SK-N-SH (cell line): Measurements from ENCODE around the gene CPPED1. TPM values are rescaled to one million over a fixed set of nuclear protein-coding genes. Genes with fewer than 3 reads are reported as not detected.
A peak's percentile ranks its signal among the peaks of the same experiment; 100 is the strongest.

Source experiments
- CTCF ChIA-PET: fragments of 300-600, 350-600 bp; formaldehyde crosslinking; extraction: SDS; loops from one replicate; lab custom pipeline; 2021; lab: Yijun Ruan, JAX
- POLR2A ChIA-PET: fragments of 350-600 bp; sonication (Branson Sonifier 250); formaldehyde crosslinking; extraction: SDS; loops from one replicate; lab custom pipeline; 2020; ENCODE audit warnings: antibody characterized with exemption, inconsistent platforms; lab: Yijun Ruan, JAX
- DNase-seq: peaks from one replicate; pipeline ENCODE4 v3.0.0; 2012
- H2AFZ ChIP-seq: fragments of 200-600 bp; sonication (generic); 2 replicates; pipeline ENCODE4 v1.8.1; 2016; ENCODE audit warnings: antibody characterized with exemption, mild to moderate bottlenecking, low read depth
- H3F3A ChIP-seq: fragments of 200-600 bp; sonication (generic); replicated peaks from 2 replicates; pipeline ENCODE3; 2016; ENCODE audit warnings: antibody characterized with exemption, mild to moderate bottlenecking; ENCODE audit not compliant: insufficient read depth
- H3K27ac ChIP-seq, 2 experiments: fragments of 200-500 bp in 1 of 2; fragments of 200-600 bp in 1 of 2; sonication (Bioruptor generic) in 1 of 2; sonication (generic), shearing (Covaris generic) in 1 of 2; 2 replicates each; pipeline versions ENCODE4 v1.5.1 to v1.6.1; 2014 to 2016; ENCODE audit warnings: low read depth in 2 of 2, inconsistent platforms in 1 of 2, low read length in 1 of 2, mild to moderate bottlenecking in 1 of 2, mixed read lengths in 1 of 2
- H3K27me3 ChIP-seq: fragments of 200-600 bp; sonication (generic), shearing (Covaris generic); 2 replicates; pipeline ENCODE4 v1.6.1; 2016; ENCODE audit warnings: mixed run types; ENCODE audit not compliant: insufficient read depth
- H3K36me3 ChIP-seq, 2 experiments: fragments of 200-500 bp in 1 of 2; fragments of 200-600 bp in 1 of 2; sonication (Bioruptor generic) in 1 of 2; sonication (generic) in 1 of 2; replicated peaks in 1 of 2; 2 replicates each; pipeline versions ENCODE3 to v1.5.1; 2014 to 2016; ENCODE audit warnings: low read length in 1 of 2, mild to moderate bottlenecking in 1 of 2; ENCODE audit not compliant: insufficient read depth in 2 of 2, control insufficient read depth in 1 of 2
- H3K4me1 ChIP-seq, 2 experiments: fragments of 200-500 bp in 1 of 2; fragments of 200-600 bp in 1 of 2; sonication (Bioruptor generic) in 1 of 2; sonication (generic), shearing (Covaris generic) in 1 of 2; 2 replicates each; pipeline versions ENCODE4 v1.5.1 to v1.6.1; 2014 to 2016; ENCODE audit warnings: low read depth in 1 of 2, low read length in 1 of 2, mixed run types in 1 of 2; ENCODE audit not compliant: insufficient read depth in 2 of 2, control insufficient read depth in 1 of 2
- H3K4me2 ChIP-seq: fragments of 200-600 bp; sonication (generic), shearing (Covaris generic); 2 replicates; pipeline ENCODE4 v1.6.1; 2017; ENCODE audit warnings: mixed run types
- H3K4me3 ChIP-seq, 2 experiments: fragments of 200-500 bp in 1 of 2; fragments of 200-600 bp in 1 of 2; sonication (Bioruptor generic) in 1 of 2; sonication (generic), shearing (Covaris generic) in 1 of 2; 2 replicates each; pipeline versions ENCODE4 v1.5.1 to v1.8.1; 2014 to 2016; ENCODE audit warnings: low read depth in 2 of 2, inconsistent platforms in 1 of 2, low read length in 1 of 2, mild to moderate bottlenecking in 1 of 2, mixed read lengths in 1 of 2, moderate library complexity in 1 of 2
- H3K79me2 ChIP-seq: fragments of 200-600 bp; sonication (generic); 2 replicates; pipeline ENCODE4 v1.8.1; 2017; ENCODE audit warnings: mild to moderate bottlenecking; ENCODE audit not compliant: insufficient read depth
- H3K9ac ChIP-seq: fragments of 200-600 bp; sonication (generic); 2 replicates; pipeline ENCODE4 v1.6.1; 2017; ENCODE audit warnings: mixed run types
- H3K9me2 ChIP-seq: fragments of 200-600 bp; sonication (generic); 2 replicates; pipeline ENCODE4 v1.6.1; 2017; ENCODE audit warnings: mixed run types
- H3K9me3 ChIP-seq: fragments of 200-600 bp; sonication (generic); 2 replicates; pipeline ENCODE4 v1.6.1; 2017; ENCODE audit warnings: mixed run types, mild to moderate bottlenecking, moderate library complexity
- H4K20me1 ChIP-seq: fragments of 200-600 bp; sonication (generic); 2 replicates; pipeline ENCODE4 v1.6.1; 2017; ENCODE audit warnings: mild to moderate bottlenecking, mixed run types; ENCODE audit not compliant: insufficient read depth
- ELF1 ChIP-seq: IDR thresholded peaks from 2 replicates; pipeline ENCODE4 v1.4.0; 2012
- EP300 ChIP-seq, 2 experiments: IDR thresholded peaks; 2 replicates each; pipeline versions ENCODE4 v1.4.0 to v1.6.1; 2012; ENCODE audit warnings: borderline replicate concordance in 1 of 2, low read depth in 1 of 2, low read length in 1 of 2
- EZH2phosphoT487 ChIP-seq: fragments of 200-600 bp; sonication (generic); IDR thresholded peaks from 2 replicates; pipeline ENCODE4 v1.6.1; 2017; ENCODE audit warnings: low read depth, mixed run types, mild to moderate bottlenecking, antibody characterized with exemption, moderate library complexity, borderline replicate concordance
- FOSL2 ChIP-seq: IDR thresholded peaks from 2 replicates; pipeline ENCODE4 v1.4.0; 2012; ENCODE audit warnings: low read depth, mild to moderate bottlenecking, moderate library complexity, borderline replicate concordance
- MEF2A ChIP-seq: IDR thresholded peaks from 2 replicates; pipeline ENCODE4 v1.4.0; 2012; ENCODE audit warnings: low read depth, borderline replicate concordance
- MXI1 ChIP-seq: IDR thresholded peaks from 2 replicates; pipeline ENCODE4 v1.6.1; 2012; ENCODE audit warnings: mild to moderate bottlenecking, low read depth, low read length, improper control_type of control experiment
- NRF1 ChIP-seq: IDR thresholded peaks from 2 replicates; pipeline ENCODE4 v1.6.1; 2012; ENCODE audit warnings: low read depth, mild to moderate bottlenecking, low read length
- RAD21 ChIP-seq: IDR thresholded peaks from 2 replicates; pipeline ENCODE4 v1.6.1; 2012; ENCODE audit warnings: mild to moderate bottlenecking, low read length
- RCOR1 ChIP-seq: fragments of 150-350 bp; IDR thresholded peaks from 2 replicates; pipeline ENCODE4 v1.6.1; 2017; ENCODE audit warnings: antibody characterized with exemption, low read length
- REST ChIP-seq: IDR thresholded peaks from 2 replicates; pipeline ENCODE4 v1.6.1; 2012; ENCODE audit warnings: mild to moderate bottlenecking, low read depth, low read length, moderate library complexity
- SIN3A ChIP-seq: IDR thresholded peaks from 2 replicates; pipeline ENCODE4 v1.6.1; 2012; ENCODE audit warnings: low read depth, mild to moderate bottlenecking, low read length, moderate library complexity, borderline replicate concordance
- TCF12 ChIP-seq: IDR thresholded peaks from 2 replicates; pipeline ENCODE4 v1.4.0; 2012
- YY1 ChIP-seq: IDR thresholded peaks from 2 replicates; pipeline ENCODE4 v1.4.0; 2012; ENCODE audit warnings: low read depth, mild to moderate bottlenecking
- WGBS: methylation state at CpG from one replicate; pipeline ENCODE4 v1.1.6; 2017; ENCODE audit warnings: low lambda C conversion rate; 5-methylcytosine and 5-hydroxymethylcytosine counted together
- polyA plus RNA-seq, 3 experiments: library from polyadenylated mRNA; depleted of rRNA; stranded (reverse); fragments of >200 nt; gene quantifications; 2 replicates each; pipeline ENCODE4 v1.2.3, GENCODE V29; 2012
- TF ChIP-seq, protein P1 (sequence below): fragments of 200-600 bp; sonication (generic); IDR thresholded peaks from 2 replicates; pipeline ENCODE4 v1.6.1; 2017; ENCODE audit warnings: antibody characterized with exemption, mild to moderate bottlenecking, moderate library complexity
- TF ChIP-seq, protein P2 (sequence below): IDR thresholded peaks from 2 replicates; pipeline ENCODE4; 2012
- TF ChIP-seq, protein P3 (sequence below): fragments of 150-350 bp; IDR thresholded peaks from 2 replicates; pipeline ENCODE4 v1.6.1; 2017; ENCODE audit warnings: antibody characterized with exemption, low read length, low read depth, borderline replicate concordance
- TF ChIP-seq, protein P4 (sequence below): fragments of 150-350 bp; IDR thresholded peaks from 2 replicates; pipeline ENCODE4 v1.6.1; 2016; ENCODE audit warnings: mild to moderate bottlenecking, low read depth, low read length

The CPPED1 gene
- polyA plus RNA-seq, 1 of the 3 experiments (the other 2 are of a cell fraction): 11.9 TPM

DNA sequence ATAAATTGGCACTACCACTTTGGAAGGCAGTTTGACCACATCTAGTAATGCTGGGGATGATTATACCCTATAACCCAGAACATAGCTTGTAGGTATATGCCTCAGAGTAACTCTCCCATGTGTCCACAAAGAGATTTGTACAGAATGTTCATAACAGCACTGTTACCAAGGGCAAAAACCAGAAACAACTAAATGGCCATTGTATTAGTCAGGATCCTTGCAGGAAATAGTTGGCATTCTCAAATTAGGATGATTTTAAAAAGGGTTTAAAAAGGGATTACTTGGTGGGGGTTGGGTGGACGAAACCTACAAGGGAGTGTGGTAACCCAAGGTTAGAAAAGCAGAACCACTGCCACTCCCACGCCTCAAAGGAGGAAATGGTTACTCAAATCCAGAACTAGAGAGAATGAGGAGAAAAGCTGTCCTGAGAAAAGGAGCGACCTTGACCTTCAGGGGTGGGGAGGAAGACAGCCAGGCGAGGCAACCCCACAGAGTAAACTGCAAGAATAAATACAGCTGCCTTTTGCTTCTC, 2.1 kb downstream of the CPPED1 start:
- H3K9me2 ChIP-seq: no peaks in the 10 kb centered on the region
- ChIA-PET POLR2A (no interaction called here), CTCF (interaction anchor here (1.4 kb wide), 1 partner anchor 11 kb away, joined by 4 read pairs; no protein-coding TSS in a partner anchor)
- no peak overlapping the region for H2AFZ ChIP-seq
- DNase-seq: no peak
- peaks cover 68% of the 10 kb centered on the region for H3K79me2 ChIP-seq
- H3K4me3 ChIP-seq: peak overlapping the region in 1 of 2 experiments; percentile 82; a peak in 2 of 4 replicates
- H4K20me1 ChIP-seq: no peaks in the 10 kb centered on the region
- H3K9me3 ChIP-seq: no peaks in the 10 kb centered on the region
- peak overlapping the region; percentile 82 for H3K9ac ChIP-seq
- TF ChIP-seq TCF12 (0 out of 2 replicates have a peak, but pooled peaks have one; percentile 20), EP300 (IDR thresholded peaks at IDR 0.05; ENCODE audit: borderline replicate concordance in 1 of 2, low read depth in 1 of 2, low read length in 1 of 2) (0 out of 4 replicates have a peak, but pooled peaks of 1 of the 2 experiments have one; percentile 13), RAD21 (no peak)
- H3K27ac ChIP-seq: peak overlapping the region in 1 of 2 experiments; percentile 97; a peak in 2 of 4 replicates
- H3F3A ChIP-seq: peaks cover 16% of the 10 kb centered on the region
- peaks cover 7 to 8% of the 10 kb centered on the region in 2 experiments; a peak in 1 of 4 replicates for H3K4me1 ChIP-seq
- peaks cover 0 to 15% of the 10 kb centered on the region in 2 experiments for H3K36me3 ChIP-seq
- H3K4me2 ChIP-seq: peak overlapping the region; percentile 87
- 26% methylated on average over 4 of the region's 4 CpGs for WGBS
- no peaks in the 10 kb centered on the region for H3K27me3 ChIP-seq

DNA sequence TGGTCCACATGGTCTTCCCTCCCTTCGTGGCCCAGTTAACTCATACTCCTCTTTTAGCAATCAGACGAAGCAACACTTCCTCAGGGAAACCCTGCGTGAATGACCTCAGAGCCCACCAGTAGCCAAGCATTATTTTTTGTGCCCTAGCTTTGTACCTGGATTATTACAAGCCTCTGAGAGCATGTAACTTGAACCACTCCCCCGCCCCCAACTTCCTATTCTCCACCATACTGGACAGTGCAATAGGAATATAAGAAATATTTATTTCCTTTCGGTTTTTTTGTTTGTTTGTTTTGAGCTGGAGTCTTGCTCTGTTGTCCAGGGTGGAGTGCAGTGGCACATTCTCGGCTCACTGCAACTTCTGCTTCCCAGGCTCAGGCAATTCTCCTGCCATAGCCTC, 2.9 kb downstream of the CPPED1 start:
- DNase-seq: no peak
- no peaks in the 10 kb centered on the region for H3K9me2 ChIP-seq
- H3K4me1 ChIP-seq: peaks cover 7 to 8% of the 10 kb centered on the region in 2 experiments; a peak in 1 of 4 replicates
- H3F3A ChIP-seq: peaks cover 16% of the 10 kb centered on the region
- TF ChIP-seq, protein P1, sequence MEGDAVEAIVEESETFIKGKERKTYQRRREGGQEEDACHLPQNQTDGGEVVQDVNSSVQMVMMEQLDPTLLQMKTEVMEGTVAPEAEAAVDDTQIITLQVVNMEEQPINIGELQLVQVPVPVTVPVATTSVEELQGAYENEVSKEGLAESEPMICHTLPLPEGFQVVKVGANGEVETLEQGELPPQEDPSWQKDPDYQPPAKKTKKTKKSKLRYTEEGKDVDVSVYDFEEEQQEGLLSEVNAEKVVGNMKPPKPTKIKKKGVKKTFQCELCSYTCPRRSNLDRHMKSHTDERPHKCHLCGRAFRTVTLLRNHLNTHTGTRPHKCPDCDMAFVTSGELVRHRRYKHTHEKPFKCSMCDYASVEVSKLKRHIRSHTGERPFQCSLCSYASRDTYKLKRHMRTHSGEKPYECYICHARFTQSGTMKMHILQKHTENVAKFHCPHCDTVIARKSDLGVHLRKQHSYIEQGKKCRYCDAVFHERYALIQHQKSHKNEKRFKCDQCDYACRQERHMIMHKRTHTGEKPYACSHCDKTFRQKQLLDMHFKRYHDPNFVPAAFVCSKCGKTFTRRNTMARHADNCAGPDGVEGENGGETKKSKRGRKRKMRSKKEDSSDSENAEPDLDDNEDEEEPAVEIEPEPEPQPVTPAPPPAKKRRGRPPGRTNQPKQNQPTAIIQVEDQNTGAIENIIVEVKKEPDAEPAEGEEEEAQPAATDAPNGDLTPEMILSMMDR: no peak
- TF ChIP-seq MEF2A (no peak), YY1 (no peak), MXI1 (no peak), TCF12 (no peak), NRF1 (no peak), SIN3A (no peak), RCOR1 (no peak), RAD21 (no peak), REST (no peak), FOSL2 (no peak), ELF1 (no peak), EZH2phosphoT487 (no peak)
- TF ChIP-seq, protein P2, sequence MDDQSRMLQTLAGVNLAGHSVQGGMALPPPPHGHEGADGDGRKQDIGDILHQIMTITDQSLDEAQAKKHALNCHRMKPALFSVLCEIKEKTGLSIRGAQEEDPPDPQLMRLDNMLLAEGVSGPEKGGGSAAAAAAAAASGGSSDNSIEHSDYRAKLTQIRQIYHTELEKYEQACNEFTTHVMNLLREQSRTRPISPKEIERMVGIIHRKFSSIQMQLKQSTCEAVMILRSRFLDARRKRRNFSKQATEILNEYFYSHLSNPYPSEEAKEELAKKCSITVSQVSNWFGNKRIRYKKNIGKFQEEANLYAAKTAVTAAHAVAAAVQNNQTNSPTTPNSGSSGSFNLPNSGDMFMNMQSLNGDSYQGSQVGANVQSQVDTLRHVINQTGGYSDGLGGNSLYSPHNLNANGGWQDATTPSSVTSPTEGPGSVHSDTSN: no peak
- TF ChIP-seq, protein P3, sequence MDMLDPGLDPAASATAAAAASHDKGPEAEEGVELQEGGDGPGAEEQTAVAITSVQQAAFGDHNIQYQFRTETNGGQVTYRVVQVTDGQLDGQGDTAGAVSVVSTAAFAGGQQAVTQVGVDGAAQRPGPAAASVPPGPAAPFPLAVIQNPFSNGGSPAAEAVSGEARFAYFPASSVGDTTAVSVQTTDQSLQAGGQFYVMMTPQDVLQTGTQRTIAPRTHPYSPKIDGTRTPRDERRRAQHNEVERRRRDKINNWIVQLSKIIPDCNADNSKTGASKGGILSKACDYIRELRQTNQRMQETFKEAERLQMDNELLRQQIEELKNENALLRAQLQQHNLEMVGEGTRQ: no peak
- TF ChIP-seq, protein P4, sequence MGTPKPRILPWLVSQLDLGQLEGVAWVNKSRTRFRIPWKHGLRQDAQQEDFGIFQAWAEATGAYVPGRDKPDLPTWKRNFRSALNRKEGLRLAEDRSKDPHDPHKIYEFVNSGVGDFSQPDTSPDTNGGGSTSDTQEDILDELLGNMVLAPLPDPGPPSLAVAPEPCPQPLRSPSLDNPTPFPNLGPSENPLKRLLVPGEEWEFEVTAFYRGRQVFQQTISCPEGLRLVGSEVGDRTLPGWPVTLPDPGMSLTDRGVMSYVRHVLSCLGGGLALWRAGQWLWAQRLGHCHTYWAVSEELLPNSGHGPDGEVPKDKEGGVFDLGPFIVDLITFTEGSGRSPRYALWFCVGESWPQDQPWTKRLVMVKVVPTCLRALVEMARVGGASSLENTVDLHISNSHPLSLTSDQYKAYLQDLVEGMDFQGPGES: no peak
- H3K27ac ChIP-seq: peak overlapping the region in 1 of 2 experiments; percentile 97; a peak in 2 of 4 replicates
- peaks cover 0 to 19% of the 10 kb centered on the region in 2 experiments for H3K36me3 ChIP-seq
- H2AFZ ChIP-seq: no peak overlapping the region
- WGBS: 91% methylated on average over 6 of the region's 6 CpGs
- no peaks in the 10 kb centered on the region for H3K9me3 ChIP-seq
- CTCF ChIA-PET: interaction anchor here (1.4 kb wide), 1 partner anchor 10 kb away, joined by 4 read pairs; no protein-coding TSS in a partner anchor
- H3K9ac ChIP-seq: peak overlapping the region; percentile 82
- H3K4me2 ChIP-seq: peak overlapping the region; percentile 87
- no peak overlapping the region for H3K4me3 ChIP-seq
- peaks cover 75% of the 10 kb centered on the region for H3K79me2 ChIP-seq
- POLR2A ChIA-PET: no interaction called here
- no peaks in the 10 kb centered on the region for H4K20me1 ChIP-seq
- H3K27me3 ChIP-seq: no peaks in the 10 kb centered on the region
